Loucy (cell line): Measurements from ENCODE around the gene PCDHGA11.

Source experiments
- CTCF ChIP-seq: fragments of 200-600 bp; sonication (generic); conservative IDR thresholded peaks from 2 replicates; pipeline ENCODE4 v1.5.1; 2014; ENCODE audit warnings: mild to moderate bottlenecking, antibody characterized with exemption, low read length
- EZH2phosphoT487 ChIP-seq: fragments of 200-600 bp; IDR thresholded peaks from 2 replicates; pipeline ENCODE4 v1.6.1; 2018; ENCODE audit warnings: antibody characterized with exemption, mild to moderate bottlenecking, moderate library complexity, borderline replicate concordance

- TF ChIP-seq CTCF (no peak), EZH2phosphoT487 (no peak)
Observed at GRCh38 chr5:141439411-141440141, 18.7 kb downstream of the PCDHGA11 start.
